NOMO-1 treated with dmso at 0.1 percent for 144 hours (cell line): ENCODE data around the gene FPR2.
A peak's percentile ranks its signal among the peaks of the same experiment; 100 is the strongest.

ENCODE experiments used
- DNase-seq: peaks from one replicate; lab custom pipeline; 2025; ENCODE audit not compliant: unreplicated experiment; lab: John Stamatoyannopoulos, UW

FPR2 gene

GRCh38 chr19:51781999-51782398 is 21.0 kb downstream of the FPR2 start:
- DNase-seq: no peak

- peak; percentile 88 for DNase-seq
Measured at GRCh38 chr19:51783372-51783771, 22.4 kb downstream of the FPR2 start.

DNA sequence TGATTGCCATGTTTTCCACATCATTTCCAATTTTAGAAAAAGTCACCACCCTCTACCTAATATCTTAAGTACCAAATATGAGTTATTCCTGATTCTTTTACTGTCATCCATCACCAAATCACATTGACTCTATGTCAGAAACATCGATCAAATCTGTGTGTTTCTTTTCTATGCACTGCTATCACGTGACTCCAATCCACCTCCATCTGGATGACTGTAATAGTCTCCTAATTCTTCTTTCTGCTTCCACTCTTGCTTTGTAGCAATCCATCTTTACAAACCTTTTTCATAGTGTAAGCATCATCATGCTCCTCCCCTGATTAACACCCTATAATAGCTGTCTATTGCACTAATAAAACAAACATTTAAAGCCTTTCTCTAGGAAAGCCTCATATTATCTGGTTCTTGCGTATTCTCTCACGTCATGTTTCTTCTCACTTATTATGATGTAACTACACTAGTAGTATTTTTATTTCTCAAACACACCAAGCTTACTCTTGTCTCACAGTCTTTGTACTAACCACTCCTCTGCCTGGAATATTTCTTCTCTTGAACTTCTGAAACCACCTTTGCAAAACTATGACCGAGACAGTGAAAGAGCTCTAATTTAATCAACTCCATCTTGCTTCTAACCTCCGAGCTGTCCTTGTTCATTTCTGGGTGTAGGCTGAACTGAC is 23.3 kb downstream of the FPR2 start:
- DNase-seq: no peak

DNA sequence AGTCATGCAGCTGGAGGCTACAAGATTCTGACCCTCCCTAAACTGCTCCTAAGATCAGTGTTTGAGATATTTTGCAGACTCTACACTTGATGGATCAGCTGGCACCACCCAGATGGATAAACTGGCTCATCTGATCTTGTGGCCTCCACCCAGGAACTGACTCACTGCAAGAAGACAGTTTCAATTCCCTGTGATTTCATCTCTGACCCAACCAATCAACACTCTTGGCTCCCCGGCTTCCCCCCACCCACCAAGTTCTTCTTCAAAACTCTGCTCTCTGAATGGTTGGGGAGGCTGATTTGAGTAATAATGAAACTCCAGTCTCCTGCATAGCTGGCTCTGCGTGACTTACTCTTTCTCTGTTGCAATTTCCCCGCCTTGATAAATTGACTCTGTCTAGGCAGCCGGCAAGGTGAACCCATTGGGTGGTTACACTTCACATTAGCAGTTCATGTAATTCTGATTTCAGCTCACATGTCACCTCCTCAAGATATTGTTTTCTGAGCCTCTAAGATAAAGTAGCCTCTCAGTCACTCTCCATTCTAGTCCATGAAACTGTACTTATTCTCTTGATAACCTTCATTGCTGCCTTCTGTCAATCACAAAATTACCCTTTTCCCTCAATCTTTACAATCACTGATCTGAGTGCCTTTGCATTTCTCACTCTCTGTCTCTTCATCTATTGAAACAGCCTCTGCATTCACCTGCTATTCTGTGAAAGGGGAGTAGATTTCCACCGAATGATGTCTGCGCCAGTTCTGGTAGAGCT is 24.1 kb downstream of the FPR2 start:
- DNase-seq: peak; percentile 83

DNA sequence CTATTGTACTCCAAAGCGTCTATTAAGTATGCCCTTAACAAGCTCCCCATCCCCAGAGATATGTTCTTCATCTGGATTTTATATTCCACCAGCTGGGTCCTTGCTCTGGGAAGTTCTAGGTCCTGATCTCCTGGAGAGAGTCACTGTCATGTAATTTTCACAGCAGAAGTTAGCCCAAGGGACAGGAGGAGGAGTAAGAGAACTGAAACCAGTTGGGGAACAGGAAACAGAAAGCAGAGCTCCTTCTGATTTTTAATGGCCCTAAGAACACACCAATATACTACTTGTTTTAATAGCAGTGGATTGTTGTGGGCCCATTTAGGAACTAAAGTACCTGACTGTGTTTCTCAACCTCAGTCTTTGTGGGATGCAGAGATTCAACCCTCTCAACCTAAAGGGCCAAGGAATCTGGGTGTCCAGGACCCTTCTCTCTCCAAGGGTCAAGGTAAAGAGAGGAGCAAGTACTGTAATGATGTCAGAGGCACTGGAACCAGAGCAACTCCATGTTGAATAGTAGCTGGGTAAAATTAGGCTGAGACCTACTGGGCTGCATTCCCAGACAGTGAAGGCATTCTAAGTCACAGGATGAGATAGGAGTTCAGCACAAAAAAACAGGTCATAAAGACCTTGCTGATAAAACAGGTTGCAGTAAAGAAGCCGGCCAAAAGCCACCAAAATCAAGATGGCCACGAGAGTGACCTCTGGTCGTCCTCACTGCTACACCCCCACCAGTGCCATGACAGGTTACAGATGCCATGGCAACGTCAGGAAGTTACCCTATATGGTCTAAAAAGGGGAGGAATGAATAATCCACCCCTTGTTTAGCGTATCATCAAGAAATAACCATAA is 25.9 kb downstream of the FPR2 start:
- DNase-seq: peak; percentile 72

DNA sequence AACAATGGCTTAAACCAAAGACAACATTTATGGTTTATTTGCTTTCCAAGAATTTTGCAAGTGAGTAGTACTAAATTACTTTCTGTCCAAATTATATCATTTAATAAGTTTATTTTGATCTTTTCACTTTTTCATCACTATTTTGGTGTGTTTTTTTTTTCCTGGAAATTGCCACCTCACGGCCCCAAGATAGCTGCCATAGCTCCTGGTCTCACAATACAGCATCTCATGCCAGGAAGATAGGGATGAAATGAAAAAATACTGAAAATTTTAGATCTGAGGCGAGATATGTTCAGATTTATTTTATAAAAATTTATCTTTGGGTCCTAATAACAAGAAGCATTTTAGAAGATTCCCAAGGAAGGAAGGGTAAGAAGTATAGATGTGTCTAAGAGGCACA is 27.0 kb downstream of the FPR2 start:
- no peak for DNase-seq

GRCh38 chr19:51789061-51789795 is 28.2 kb downstream of the FPR2 start:
- no peak for DNase-seq

GRCh38 chr19:51792932-51793331 is 32.0 kb downstream of the FPR2 start:
- DNase-seq: no peak

DNA sequence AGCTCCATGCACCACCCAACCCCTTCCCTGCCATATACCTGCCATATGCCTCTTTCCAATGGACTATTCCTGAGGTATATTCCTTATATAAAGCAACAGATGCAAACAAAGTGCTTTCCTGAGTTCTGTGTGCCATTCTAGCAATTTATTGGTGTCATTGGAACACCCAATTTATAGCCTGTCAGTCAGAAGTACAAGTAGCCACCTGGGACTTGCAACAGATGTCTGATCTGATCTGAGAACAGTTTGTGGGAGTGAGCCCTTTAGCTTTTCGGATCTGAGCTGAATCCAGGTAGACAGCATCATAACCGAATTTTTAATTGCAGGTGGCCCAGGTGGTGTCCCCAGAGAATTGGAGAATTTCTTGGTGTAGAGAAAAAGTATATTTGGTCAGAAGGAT is 33.0 kb downstream of the FPR2 start:
- no peak for DNase-seq

DNA sequence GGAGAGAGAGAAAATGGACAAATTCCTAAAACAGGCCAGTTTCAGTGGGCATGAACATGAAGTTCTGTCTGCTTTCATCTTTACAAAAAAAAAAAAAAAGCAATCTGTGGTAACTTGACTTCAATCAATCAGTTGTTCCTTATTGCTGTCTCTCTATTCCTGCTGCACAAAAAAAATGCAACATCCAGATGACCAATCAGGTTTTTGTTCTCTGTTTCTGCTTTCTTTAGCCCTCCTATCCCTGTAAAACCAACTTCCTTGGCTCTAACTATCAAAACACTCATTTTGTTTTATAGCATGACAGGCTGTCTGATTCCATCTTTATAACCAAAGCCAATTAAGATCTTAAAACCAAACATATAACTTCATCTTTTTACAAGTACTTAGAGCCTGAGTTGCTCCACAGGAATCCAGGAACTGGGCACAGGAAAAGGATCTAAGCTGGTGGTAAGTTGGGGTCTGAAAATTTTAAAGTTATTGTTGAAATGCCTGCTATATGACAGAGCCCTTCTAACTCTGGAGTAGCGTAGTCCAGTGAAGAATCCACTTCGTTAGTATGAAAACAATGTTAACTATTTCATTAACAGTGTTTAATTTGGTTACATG is 34.0 kb downstream of the FPR2 start, which contains the start of gene FPR3:
Gene FPR3, plus strand, starts transcription at position 273 of the 606 bp plus-strand sequence. CDS start 28,592 bp downstream, outside the sequence.
- no peak for DNase-seq

GRCh38 chr19:51796195-51796679 is 35.3 kb downstream of the FPR2 start:
- DNase-seq: no peak

GRCh38 chr19:51797480-51797879 is 36.5 kb downstream of the FPR2 start:
- no peak for DNase-seq

- DNase-seq: no peak
Measured at GRCh38 chr19:51798062-51798461, 37.1 kb downstream of the FPR2 start.

GRCh38 chr19:51799034-51799773 is 38.2 kb downstream of the FPR2 start:
- no peak for DNase-seq

- no peak for DNase-seq
Measured at GRCh38 chr19:51799774-51800472, 38.9 kb downstream of the FPR2 start.

GRCh38 chr19:51800473-51801244 is 39.7 kb downstream of the FPR2 start:
- DNase-seq: no peak

- no peak for DNase-seq
Measured at GRCh38 chr19:51802775-51803174, 41.8 kb downstream of the FPR2 start.

DNA sequence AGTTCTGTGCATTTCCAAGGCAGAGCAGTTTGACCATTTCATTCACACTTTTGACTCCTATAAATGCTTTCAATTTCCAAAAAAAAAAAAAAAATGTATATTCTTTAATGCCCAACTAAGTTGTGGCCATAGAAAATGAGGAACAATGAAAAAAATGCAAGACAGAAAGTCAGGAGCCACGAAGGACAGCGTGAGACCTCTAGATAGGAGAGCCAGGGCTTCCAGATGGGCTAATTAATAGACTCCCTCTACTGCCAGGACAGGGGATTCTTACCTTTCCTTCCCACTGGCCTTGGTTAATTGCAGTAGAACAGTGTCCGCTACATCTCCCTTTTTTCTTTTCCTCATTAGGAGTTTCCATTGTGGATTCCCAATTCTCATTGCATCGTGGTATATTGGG is 42.5 kb downstream of the FPR2 start:
- DNase-seq: no peak
